Parathyroid adenoma (tissue), 2 donors: ENCODE measurements around the gene VILL.
A peak's percentile ranks its signal among the peaks of the same experiment; 100 is the strongest.

Experiments
- H2AFZ ChIP-seq: fragments of 300-600 bp; sonication (generic); one replicate; pipeline ENCODE4 v1.7.0; 2017; ENCODE audit warnings: antibody characterized with exemption, mild to moderate bottlenecking
- H3K27ac ChIP-seq: fragments of 300-600 bp; sonication (generic); one replicate; pipeline ENCODE4 v1.7.0; 2017
- H3K27me3 ChIP-seq: fragments of 300-600 bp; sonication (generic); one replicate; pipeline ENCODE4 v1.7.0; 2017; ENCODE audit warnings: low read length; ENCODE audit not compliant: control insufficient read depth, insufficient read depth
- H3K36me3 ChIP-seq: fragments of 300-600 bp; sonication (generic); one replicate; pipeline ENCODE4 v1.7.0; 2017; ENCODE audit warnings: low read length; ENCODE audit not compliant: control insufficient read depth, insufficient read depth
- H3K4me1 ChIP-seq: fragments of 300-600 bp; sonication (generic); one replicate; pipeline ENCODE4 v1.7.0; 2017; ENCODE audit warnings: control low read depth
- H3K4me2 ChIP-seq: fragments of 300-600 bp; sonication (generic); one replicate; pipeline ENCODE4 v1.7.0; 2017; ENCODE audit warnings: low read length
- H3K4me3 ChIP-seq: fragments of 300-600 bp; sonication (generic); one replicate; pipeline ENCODE4 v1.7.0; 2017; ENCODE audit warnings: low read depth, low read length
- H3K79me2 ChIP-seq: fragments of 300-600 bp; sonication (generic); one replicate; pipeline ENCODE4 v1.7.0; 2017; ENCODE audit warnings: control low read depth
- H3K9ac ChIP-seq: fragments of 300-600 bp; sonication (generic); one replicate; pipeline ENCODE4 v1.7.0; 2017; ENCODE audit warnings: mild to moderate bottlenecking
- H3K9me3 ChIP-seq: fragments of 300-600 bp; sonication (generic); one replicate; pipeline ENCODE4 v1.7.0; 2017; ENCODE audit warnings: low read length; ENCODE audit not compliant: control insufficient read depth
- CTCF ChIP-seq: fragments of 300-600 bp; sonication (generic); IDR thresholded peaks from one replicate; pipeline ENCODE4 v1.7.0; 2017; ENCODE audit warnings: antibody characterized with exemption, mild to moderate bottlenecking
- donor health status: primary hyperparathyroidism.

Gene VILL

DNA sequence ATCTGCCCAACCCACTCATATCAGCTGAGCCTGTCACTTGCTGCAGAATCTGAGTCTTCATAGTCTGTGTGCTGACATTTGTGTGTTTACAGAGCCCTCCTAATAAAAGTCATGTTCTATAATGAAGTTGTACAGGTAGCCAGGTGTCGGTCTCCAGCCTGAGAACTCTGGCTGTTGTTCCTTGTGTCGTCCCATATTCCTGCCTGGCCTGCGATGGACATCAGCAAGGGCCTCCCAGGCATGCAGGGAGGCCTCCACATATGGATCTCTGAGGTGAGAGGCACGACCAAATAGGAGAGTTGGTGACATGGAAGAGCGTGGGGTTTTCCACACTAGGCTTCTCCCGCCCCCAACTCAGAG, 2.9 kb downstream of the VILL start:
- Histone ChIP-seq H3K4me1 (no peaks in the 10 kb centered on the region), H2AFZ (peak overlapping the region; percentile 99), H3K4me3 (no peak overlapping the region), H3K79me2 (no peaks in the 10 kb centered on the region), H3K9ac (no peak overlapping the region), H3K9me3 (no peaks in the 10 kb centered on the region), H3K36me3 (no peaks in the 10 kb centered on the region), H3K27me3 (no peaks in the 10 kb centered on the region), H3K4me2 (peak overlapping the region; percentile 0), H3K27ac (peak overlapping the region; percentile 22)
- TF ChIP-seq CTCF = no peak

GRCh38 chr3:37993820-37994638, 3.4 kb downstream of the VILL start:
- Histone ChIP-seq H3K9me3 (no peaks in the 10 kb centered on the region), H3K36me3 (no peaks in the 10 kb centered on the region), H3K27me3 (no peaks in the 10 kb centered on the region), H2AFZ (peak overlapping the region; percentile 99), H3K4me3 (peak overlapping the region; percentile 52), H3K4me2 (peak overlapping the region; percentile 57), H3K4me1 (no peaks in the 10 kb centered on the region), H3K79me2 (no peaks in the 10 kb centered on the region), H3K27ac (peak overlapping the region; percentile 22), H3K9ac (peak overlapping the region; percentile 21)
- TF ChIP-seq CTCF = no peak

GRCh38 chr3:37994639-37994972, 4.0 kb downstream of the VILL start:
- Histone ChIP-seq H3K9ac (no peak overlapping the region), H3K27me3 (no peaks in the 10 kb centered on the region), H3K36me3 (no peaks in the 10 kb centered on the region), H3K4me2 (peak overlapping the region; percentile 57), H3K4me1 (no peaks in the 10 kb centered on the region), H3K79me2 (no peaks in the 10 kb centered on the region), H3K27ac (no peak overlapping the region), H3K4me3 (peak overlapping the region; percentile 52), H2AFZ (peak overlapping the region; percentile 99), H3K9me3 (no peaks in the 10 kb centered on the region)
- TF ChIP-seq CTCF = no peak

DNA sequence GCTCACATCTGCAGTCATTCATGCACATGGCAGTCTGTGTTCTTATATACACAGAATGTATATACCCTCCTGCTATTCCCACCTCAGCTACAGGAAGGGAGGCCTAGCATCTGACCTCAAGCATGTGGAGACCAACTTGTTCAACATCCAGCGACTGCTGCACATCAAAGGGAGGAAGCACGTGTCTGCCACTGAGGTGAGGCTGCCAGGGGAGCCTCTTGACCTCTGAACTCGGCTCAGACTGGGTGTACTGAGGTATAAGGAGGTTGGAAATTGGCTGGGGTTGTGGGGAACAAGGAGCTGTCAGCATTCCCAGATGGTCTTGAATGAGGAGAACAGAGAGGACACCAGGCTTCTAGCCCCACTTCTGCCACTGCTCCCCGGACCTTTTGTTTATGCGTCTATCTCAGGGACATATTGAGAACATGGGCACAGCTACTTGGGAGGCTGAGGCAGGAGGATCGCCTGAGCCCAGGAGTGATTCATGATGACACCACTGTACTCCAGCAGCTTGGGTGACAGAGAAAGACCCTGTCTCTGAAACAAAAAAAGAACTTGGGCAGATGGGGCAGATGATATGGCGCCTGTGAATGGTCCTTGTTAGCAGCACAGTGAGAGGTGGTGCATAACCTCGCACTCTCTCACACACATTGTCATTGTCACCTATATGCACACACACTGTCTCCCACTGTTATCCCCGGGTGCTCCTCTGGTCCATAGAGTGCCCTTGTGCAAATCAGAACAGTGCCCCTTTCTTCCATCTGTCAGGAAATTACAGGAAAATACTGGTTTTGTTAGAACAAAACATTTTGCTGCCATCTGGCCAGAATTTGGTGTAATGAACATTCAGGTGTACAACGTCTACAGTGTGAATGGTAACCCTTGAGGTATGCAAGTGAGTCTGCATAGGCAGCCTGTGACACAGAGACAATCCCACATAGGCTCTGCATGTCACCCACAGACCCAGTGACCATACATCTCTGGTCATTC, 5.4 kb downstream of the VILL start:
- Histone ChIP-seq H3K4me3 (no peak overlapping the region), H3K27ac (no peak overlapping the region), H2AFZ (no peak overlapping the region), H3K4me2 (no peak overlapping the region), H3K4me1 (no peaks in the 10 kb centered on the region), H3K27me3 (no peaks in the 10 kb centered on the region), H3K9me3 (no peaks in the 10 kb centered on the region), H3K79me2 (no peaks in the 10 kb centered on the region), H3K9ac (no peak overlapping the region), H3K36me3 (no peaks in the 10 kb centered on the region)
- TF ChIP-seq CTCF = no peak
